Mammary epithelial cell (primary cell): ENCODE data around the gene LRFN3.

ENCODE experiments used
- EZH2 ChIP-seq: IDR thresholded peaks from 2 replicates; pipeline ENCODE4 v1.6.1; 2012; ENCODE audit warnings: low read length, inconsistent platforms, borderline replicate concordance
- TF ChIP-seq, protein P1 (sequence below), 2 donors: IDR thresholded peaks in 1 of 2; conservative IDR thresholded peaks in 1 of 2; 2 replicates each; pipeline ENCODE4 v1.5.1; 2011 to 2012; ENCODE audit warnings: inconsistent platforms in 2 of 2, low read length in 2 of 2, mild to moderate bottlenecking in 2 of 2, control low read depth in 1 of 2, low read depth in 1 of 2; ENCODE audit not compliant: insufficient read depth in 1 of 2; ENCODE audit errors: extremely low read depth in 1 of 2

DNA sequence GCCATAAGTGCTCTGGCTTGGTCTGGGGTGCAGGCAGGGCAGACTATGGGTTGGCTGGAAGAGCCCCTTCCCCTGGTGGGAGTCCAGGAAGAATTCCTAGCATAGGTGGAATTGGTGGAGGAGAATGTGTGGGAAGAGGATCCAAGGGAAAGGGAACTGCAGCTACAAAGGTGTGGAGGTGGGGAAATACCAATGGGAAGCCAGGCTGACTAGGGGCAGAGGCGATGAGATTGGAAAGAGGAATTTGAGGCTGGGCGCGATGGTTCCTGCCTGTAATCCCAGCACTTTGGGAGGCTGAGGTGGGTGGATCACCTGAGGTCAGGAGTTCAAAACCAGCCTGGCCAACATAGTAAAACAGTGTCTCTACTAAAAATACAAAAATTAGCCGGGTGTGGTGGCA, 54.0 kb downstream of the LRFN3 start:
- TF ChIP-seq, protein P1, sequence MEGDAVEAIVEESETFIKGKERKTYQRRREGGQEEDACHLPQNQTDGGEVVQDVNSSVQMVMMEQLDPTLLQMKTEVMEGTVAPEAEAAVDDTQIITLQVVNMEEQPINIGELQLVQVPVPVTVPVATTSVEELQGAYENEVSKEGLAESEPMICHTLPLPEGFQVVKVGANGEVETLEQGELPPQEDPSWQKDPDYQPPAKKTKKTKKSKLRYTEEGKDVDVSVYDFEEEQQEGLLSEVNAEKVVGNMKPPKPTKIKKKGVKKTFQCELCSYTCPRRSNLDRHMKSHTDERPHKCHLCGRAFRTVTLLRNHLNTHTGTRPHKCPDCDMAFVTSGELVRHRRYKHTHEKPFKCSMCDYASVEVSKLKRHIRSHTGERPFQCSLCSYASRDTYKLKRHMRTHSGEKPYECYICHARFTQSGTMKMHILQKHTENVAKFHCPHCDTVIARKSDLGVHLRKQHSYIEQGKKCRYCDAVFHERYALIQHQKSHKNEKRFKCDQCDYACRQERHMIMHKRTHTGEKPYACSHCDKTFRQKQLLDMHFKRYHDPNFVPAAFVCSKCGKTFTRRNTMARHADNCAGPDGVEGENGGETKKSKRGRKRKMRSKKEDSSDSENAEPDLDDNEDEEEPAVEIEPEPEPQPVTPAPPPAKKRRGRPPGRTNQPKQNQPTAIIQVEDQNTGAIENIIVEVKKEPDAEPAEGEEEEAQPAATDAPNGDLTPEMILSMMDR (conservative IDR thresholded peaks at IDR 0.05 in 1 of 2, IDR thresholded peaks at IDR 0.05 in 1 of 2; ENCODE audit: extremely low read depth in 1 of 2, insufficient read depth in 1 of 2, low read depth in 1 of 2, low read length in 2 of 2), result no peak
- no peak for TF ChIP-seq EZH2
